GM21390 (cell line): ENCODE measurements around the gene POT1.

ENCODE experiments used
- ATAC-seq: cut with Tn5 transposase; IDR thresholded peaks from one replicate; pipeline ENCODE4 v1.9.1; 2021; ENCODE audit not compliant: unreplicated experiment

Gene POT1

DNA sequence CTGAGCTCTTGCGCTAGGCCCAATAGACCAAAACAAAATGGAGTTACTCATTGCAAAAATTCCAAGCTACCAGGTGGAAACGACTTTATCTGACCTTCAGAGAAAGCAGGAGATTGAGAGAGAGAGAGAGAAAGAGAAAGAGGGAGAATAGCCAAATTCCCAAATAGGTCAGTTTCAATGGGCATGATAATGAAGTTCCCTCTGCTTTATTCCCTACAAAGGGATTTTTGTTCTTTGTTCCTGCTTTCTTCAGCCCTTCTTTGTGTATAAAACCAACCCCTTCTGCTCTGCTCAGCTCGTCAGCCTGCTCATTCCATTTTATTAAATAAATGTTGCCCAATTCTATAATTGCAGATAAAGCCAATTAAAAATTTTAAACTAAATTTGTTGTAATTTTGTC, 119.0 kb downstream of the POT1 start:
- no peak for ATAC-seq

DNA sequence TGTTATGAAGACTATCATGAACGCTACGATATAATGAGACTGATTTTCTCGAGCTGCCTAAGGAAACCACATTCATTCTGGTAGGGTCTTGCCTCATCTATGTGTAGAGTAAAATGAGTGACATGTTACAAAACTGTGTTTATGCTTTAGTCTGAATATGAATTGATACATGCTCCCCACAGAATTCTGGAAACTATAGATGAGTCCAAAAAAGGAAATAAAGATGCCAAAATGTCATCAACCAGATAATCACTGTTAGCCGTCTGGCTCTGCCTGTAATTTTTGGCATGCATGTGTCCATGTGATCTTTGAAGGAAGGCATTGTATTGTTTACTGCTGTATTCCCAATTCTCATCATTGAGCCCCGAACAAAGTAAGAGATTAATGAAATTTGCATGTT, 121.4 kb downstream of the POT1 start:
- ATAC-seq: no peak

DNA sequence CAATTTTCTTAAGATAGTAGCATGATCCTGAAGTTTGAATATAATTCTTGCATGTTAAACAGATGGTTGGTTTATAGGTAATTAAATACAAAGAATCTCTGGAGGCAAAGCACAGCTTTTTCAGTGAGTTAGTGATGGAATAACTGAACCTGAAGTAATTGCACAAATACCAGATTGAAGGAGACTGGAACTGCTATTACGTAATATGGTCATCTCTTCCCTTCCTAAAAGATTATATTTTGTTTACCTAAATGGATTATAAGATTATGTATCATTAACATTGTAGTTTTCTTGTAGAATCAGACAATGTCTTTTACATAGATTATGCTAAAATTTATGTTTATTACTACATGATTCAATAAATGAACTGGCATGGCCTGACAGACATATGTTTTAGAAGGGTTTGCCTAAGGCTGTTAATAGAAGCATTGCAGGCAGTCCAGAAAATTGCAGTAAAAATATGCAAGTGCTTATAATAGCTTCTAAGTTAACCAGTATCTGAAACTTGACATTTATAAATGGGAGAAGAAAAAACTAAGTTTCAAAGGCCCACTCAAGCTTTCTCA, 128.2 kb downstream of the POT1 start:
- no peak for ATAC-seq

DNA sequence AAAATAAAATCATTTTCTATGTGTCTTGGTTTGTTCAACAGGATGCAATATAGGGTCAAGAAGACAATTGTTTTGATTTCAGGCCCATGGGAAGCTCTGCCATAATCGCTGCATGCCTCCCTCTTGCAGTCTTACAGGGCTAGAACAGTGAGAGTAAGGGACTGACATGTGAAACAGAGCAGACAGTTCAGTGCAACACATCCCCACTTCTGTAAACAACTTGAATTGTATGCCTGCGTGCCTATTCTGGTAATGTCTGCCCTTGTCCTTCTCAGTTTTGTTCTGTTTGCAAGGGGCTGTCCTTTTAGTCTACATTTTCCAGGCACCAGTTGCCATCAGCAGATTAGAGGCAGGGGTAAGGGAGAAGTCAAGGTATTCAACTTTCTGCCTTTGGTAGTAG, 129.2 kb downstream of the POT1 start:
- no peak for ATAC-seq

DNA sequence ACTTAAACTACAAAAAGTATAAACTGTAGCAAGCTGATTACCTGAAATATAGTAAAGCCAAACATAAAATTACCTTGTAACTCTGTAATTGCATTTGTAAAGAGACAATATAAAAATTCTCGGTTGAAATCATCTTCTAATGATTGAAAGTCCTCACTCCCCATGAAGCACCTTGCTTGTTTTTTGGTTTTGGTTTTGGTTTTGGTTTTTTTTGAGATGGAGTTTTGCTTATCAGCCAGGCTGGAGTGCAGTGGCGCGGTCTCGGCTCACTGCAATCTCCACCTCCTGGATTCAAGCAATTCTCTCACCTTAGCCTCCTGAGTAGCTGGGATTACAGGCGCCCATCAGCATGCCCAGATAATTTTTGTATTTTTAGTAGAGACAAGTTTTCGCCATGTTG, 130.2 kb downstream of the POT1 start:
- no peak for ATAC-seq

DNA sequence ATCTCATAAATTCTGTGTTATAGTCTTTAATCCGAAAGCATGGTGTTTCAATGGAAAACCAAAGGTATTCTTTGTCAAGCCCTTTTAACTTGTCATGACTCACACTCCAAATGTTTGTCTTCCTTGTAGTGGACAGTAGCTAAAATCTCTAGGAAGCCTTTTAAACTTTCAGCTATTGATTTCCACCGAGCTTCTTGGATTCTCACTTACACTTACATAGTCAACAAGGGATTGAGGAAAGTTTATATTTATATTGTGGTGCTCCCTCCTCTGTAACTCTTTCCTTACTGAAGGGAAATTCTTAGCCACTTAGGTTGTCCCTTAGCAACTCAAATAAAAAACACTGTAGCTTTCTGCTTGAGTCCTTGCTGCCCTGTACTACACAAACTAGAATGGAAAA, 132.9 kb downstream of the POT1 start:
- ATAC-seq: no peak

DNA sequence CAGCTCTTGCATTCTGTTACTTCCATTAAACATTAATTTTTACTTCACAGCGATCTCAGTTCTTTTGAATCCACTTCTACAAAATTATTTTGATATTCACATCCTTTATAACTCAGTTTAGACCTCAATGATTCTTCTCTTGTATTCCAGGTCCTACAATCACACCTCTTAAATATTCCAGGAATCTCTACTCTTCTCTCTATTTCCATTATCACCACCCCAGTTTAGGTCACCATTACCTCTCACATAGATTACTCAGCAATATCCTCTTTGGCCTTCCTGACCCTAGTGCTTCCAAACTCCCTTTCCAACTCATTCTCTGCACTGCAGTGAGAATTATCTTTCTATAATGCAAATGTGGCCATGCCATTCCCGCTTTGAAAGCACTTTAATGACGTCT, 136.9 kb downstream of the POT1 start:
- no peak for ATAC-seq

DNA sequence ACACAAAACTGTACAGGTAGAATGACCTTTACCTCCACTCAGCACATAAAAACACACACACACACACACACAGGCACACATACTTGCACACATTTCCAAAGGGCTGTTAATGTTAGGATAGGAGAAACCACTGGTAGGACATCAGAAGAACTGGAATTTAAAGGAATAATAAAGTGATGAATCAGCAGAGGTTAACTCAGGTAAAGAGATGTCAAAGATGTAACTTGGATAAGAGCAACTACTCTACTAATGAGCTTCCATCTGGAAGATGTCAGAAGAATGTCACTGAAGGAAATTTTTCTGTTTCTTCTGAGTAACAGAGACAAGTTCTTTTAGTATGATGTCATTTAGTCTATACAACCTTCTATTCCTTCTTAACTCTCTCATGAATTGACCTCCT, 137.6 kb downstream of the POT1 start:
- no peak for ATAC-seq

DNA sequence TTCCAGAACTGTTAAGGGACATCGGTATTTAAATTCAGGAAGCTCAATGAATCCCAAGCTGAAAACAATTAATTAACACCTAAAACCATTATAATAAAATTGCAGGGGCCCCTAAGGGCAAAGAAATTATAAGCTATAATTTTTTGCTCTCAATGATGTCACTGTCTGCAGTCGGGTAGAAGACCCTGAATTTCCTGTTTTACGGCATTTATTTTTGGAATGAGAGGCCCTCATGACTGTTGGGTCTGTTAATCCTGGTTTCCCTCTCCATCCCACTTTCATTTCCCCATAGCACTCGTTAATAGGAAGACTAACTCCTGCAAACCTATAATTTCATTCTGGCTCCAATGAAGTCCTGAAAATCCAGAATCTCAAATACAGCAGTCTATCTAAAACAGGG, 138.2 kb downstream of the POT1 start:
- no peak for ATAC-seq

DNA sequence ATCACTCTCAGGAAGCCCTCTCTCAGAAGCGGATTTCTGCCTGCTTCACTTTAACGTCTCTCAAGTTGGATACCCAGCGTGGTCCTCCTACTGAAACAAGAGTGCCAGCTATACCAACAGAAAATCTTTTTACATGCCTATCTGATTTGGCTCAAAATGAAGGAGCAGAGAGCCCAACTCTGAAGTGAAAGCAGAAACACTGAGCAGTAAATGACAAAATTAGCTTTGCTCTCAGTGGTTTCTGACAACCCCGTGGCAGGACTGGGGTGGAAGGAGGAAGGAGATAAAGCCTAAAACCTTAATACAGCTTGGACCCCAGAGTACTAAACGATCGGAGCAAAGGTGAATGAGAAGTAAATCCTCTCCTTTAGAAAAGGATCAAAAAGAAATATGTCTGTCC, 139.0 kb downstream of the POT1 start:
- no peak for ATAC-seq

DNA sequence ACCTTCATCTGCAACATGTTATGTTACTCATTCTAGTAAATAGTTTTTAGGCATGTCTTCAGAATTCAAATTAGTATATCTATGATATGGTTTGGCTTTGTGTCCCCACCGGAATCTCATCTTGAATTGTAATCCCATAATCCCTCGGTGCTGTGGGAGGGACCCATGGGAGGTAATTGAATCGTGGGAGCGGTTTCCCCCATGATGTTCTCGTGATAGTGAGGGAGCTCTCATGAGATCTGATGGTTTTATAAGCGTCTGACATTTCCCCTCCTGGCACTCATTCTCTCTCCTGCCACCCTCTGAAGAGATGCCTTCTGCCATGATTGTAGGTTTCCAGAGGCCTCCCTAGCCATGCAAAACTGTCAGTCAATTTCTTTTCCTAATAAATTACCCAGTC, 143.6 kb downstream of the POT1 start:
- no peak for ATAC-seq

DNA sequence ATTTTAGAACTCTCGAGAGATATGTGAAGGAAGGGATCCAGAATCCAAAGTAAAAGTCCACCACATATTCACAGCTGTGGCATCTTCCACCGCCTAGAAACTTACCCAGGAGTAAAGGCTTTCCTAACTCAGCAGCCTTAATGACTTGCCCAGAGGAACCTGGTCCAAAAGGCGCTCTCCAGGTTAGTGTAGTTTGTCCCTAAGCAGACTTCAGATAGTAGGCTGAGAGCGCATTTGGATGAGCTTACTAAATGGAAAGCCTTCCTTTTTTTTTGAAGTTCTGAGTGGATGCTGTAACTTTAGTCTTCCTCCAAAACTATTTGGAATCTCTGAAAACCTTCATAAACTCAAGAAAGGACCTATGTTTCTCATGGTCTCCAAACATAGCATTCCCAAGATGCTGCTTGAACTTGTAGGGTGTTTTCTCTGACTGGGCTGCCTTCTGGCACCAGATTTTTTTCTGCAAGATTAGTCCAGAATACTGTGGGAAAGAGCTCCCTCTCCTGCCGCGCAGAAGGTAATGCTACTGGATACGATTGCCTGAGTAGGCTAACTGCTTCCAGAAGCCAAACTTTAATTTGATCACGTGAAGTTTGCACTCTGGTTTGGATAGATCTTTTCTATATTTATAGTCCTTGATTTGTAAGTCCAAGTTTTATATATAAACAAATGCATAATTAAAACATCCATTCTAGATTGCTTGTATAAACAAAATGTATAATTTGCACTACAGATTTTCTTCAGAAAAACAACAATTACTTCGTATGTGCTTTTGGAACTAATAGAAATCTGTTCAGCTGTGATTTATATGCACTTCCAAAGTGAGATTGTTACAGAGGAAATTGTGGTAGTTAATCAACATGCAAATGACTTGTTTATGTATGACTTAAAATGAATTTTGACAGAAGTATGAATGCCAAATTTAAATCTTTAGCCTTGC, 144.5 kb downstream of the POT1 start:
- peak; percentile 89 for ATAC-seq

DNA sequence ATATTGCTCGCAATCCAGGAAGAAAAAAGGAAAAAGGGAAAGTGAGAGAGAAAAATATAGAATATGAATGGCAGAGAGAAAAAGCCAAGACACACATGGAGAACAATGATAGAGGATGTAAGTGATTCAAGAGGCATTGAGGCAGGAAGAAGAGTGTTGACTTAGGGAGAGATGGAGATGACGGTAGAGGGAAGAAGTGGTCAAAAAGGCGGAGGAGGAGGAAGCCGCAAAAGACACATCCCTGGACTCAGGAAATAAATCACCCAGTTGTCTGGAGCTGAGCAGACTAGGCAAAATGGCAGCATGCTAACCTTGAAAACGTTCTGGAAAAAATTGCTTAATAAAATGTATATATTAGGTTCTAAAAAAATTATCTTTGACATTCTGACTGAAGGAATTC, 146.4 kb downstream of the POT1 start:
- ATAC-seq: no peak

DNA sequence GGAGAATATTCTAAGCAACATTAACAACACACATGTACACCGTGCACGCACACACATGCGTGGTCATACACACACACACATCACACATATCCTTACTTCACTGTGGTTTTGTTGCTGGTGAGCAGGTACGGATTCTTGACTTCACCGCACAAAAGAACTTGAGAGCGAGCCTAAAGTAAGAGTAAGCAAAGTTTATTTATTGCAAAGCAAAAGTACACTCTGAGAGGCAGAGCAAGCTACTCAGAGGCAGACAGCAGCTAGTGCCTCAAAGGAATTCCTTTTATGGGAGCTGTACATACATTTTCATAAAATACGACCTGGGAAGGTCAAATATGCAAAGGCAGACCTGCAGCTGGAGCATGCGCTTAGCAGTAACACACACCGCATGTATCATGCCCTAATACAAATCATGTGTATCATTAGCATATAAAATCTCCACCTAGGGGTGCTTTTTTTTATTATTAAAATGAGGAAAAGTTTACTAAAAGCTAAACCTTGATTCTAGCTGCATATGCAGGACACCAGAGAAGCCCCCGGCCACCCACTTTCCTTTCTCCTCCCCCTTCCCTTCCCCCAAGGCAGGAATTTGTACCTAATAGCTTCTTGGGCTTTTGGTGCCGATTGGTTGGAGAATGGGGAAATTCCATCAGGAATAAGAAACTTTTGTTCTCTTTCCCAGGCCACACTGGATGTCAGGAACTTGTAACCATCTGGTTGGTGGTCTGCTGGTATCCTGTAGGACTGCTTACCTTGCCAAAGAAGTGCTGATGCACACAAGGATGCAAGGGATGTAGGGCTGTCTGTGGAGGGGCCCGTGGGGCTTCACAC, 147.5 kb downstream of the POT1 start:
- ATAC-seq: no peak

DNA sequence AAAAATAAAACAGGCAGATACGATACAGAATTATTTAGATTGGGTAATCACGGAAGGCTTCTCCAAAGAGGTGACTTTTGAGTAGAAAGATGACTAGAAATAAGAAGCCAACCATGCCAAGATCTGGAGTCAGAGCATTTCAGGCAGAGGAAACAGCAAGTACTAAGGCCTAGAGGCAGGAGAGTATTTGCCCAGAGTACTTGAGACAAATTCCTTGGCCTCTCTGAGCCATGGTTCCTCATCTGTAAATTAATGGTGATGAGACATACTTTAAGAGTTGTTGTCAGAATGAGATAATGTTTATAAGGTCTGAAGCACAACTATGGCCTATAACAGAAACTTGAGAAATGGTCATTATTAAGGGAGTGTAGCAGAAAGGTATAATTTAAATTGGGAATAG, 148.2 kb downstream of the POT1 start:
- no peak for ATAC-seq

DNA sequence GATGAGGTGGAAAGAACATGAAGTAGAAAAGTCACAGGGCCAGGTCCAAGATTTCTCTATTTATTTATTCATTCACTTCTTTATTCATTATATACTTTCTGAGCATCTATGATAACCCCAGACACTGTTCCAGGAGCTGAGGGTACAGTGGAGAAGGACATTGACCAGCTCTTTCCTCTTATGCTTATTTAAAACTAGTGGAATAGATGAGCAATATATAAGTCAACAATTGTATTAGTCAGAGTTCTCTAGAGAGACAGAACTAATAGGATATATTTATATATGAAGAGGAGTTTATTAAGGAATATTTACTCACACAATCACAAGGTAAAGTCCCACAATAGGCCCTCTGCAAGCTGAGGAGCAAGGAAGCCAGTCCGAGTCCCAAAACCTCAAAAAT, 149.0 kb downstream of the POT1 start:
- no peak for ATAC-seq

DNA sequence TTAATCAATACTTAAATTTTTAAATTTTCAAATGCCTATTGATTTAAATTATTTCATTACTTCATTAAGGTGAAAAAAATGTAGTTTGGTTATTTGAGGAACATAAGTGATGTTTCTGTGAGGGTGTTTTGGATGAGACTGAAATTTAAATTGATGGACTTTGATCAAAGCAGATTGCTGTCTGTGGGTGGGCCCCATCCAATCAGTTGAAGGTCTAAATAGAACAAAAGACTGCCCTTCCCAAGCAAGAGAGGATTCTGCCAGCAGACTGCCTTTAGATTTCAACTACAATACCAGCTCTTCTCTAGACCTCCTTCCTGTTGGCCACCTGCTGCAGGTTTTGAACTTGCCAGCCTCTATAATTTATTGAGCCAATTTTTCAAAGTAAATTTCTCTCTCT, 149.6 kb downstream of the POT1 start:
- ATAC-seq: no peak

DNA sequence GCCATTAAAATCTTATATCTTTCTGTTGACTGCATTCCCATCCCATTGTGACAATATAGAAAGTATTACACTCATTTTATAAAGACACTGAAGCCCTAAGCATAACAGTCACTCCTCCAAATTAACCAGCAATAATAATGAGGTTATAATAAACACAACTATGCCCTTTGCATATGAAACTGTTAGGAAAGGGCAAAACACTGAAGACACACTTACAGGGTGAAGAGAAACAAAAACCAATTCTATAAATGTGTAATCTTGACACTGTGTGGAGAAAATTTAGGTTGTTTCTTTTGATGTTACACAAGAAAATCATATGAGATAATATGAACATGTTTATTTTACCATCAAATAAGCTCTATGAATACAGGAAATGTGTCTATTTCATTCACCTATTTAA, 150.0 kb downstream of the POT1 start:
- ATAC-seq: no peak

DNA sequence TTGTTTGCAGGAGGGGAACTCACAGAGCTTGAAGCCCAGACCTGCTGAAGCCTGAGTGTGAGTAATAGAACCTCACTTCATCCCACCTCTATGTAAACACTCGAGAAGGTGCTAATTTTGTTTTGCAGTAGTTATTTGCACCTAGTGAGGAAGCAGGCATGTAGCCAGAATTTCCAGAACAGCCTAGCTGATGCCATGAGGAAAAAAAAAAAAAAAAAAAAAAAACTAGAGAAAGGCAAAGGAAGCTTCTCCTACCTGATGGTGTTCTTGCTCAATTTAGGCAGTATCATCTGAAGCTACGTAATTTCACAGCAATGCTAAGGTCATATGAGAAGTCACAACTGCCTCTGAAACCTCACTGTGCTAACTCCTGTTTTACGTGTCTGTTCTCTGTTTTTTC, 150.4 kb downstream of the POT1 start:
- ATAC-seq: no peak

DNA sequence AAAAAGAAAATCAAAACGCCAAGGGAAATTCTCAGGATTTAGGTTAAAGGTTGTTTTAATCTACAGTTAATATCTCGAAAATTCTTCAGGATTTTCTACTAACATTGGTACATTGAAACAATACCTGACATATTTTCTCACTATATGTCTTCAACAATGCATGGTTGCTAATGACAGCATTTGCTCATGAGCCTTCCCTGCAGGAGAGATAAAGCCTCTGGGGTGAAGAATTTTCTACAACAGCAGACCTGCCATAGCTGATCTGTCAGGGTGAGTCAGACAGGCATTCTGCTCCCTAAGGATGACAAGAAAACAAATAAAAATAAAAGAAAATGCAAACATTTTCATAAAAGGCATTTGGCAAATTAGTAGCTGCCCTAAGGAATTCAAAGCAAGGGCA, 152.4 kb downstream of the POT1 start:
- ATAC-seq: no peak

DNA sequence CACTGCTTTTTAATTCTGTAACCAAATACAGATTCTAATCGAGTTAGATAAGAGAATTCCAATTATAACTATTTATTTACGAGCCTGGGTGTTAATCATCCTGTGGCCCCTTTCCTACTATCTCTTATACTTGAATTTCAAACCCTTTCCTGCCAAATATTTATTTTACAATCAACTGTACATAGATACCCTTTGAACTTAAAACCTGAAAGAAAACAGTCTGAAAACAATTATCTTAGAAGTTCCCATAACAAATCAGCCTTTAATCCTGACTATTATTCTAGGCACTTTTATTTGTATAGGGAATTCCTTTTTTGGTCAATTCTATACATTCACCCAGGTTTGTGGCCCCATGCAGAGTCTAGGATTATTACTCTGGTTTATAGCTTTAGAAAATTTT, 153.5 kb downstream of the POT1 start:
- ATAC-seq: no peak

DNA sequence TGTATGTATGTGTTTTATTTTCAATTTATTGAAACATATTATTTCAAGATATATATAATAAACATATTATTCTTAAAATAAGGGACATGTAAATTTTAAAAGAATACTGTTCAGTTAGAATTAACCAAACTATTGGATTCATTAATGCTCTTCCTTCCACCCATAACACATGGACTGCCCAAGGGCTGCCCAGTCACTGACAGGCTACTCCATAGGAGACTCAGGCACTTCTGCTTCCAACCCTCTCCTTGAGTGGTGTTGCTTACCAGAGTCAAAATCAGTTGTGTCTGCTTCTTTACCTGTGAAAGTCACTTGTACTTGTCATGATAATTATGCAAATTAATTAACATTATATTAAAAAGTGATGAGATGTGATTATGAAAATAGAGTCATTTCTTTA, 154.2 kb downstream of the POT1 start:
- no peak for ATAC-seq
